HG03103 (cell line): ENCODE data around the gene VPS13D.
"Not testable (repeated sequence)": the region's sequence is repeated elsewhere in the genome, so short reads cannot be mapped to it uniquely, and the experiment has no call there.

Source experiments
- ATAC-seq: cut with Tn5 transposase; IDR thresholded peaks from one replicate; pipeline ENCODE4 v1.9.1; 2021; ENCODE audit warnings: low read depth; ENCODE audit not compliant: unreplicated experiment

Gene VPS13D

DNA sequence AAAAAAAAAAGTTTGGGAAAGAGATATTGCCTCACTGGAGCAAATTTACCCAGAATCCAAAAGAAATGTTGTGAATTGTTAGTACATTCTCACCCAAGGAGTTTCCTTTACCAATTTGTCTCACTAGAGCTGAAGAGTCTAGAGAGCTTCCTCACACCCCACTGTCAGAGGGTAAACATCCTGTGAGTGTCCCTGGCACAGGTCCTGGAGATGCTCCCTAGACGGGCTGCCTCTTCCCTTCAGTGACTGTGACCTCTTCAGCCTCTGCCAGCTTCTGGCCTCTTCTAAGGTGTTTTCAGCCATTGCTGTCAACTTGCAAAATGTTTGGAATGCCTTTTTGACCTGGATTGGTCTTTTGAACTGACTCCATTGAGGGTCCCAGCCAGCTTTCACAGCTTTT is 228.7 kb downstream of the VPS13D start:
- ATAC-seq, result no peak

DNA sequence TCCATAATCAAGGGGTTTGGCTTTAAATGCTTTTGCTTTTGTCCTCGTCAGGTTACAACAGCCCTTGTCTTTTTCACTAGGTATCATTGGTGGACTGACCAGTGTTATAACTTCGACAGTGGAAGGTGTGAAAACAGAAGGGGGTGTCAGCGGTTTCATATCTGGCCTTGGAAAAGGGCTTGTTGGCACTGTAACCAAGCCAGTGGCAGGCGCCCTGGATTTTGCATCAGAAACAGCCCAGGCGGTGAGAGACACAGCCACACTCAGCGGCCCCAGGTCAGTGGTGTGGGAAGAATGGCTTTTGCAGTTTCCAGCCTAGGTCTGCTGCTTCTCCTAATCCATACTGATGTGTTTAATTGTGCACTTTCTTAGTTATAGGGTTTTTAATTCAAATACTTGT is 230.3 kb downstream of the VPS13D start:
- no peak for ATAC-seq

- no peak for ATAC-seq
Measured at GRCh38 chr1:12460911-12461621, 231.2 kb downstream of the VPS13D start.

DNA sequence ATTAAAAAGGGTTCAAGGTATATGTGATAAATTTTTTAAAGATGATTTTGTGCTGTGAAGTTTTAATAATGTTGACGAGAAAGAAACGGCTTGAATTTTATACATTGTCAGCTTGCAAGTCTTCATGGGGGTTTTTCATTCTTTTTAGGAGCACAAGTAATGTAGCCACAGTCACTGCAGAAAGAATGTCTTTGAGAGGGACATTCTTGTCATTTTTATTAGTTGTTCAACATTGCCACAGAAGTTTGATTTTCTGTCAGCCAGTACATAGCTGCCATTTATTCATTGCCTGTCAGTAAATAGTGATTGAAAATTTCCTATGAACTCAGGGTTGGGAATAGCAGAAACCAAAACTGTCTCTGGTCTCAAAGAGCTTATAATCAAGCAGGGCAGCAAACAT is 231.9 kb downstream of the VPS13D start:
- no peak for ATAC-seq

GRCh38 chr1:12462586-12462985 is 232.8 kb downstream of the VPS13D start:
- ATAC-seq, result no peak

GRCh38 chr1:12464045-12464461 is 234.2 kb downstream of the VPS13D start:
- no peak for ATAC-seq

- ATAC-seq, result no peak
Measured at GRCh38 chr1:12464598-12465056, 234.8 kb downstream of the VPS13D start.

GRCh38 chr1:12465126-12465525 is 235.3 kb downstream of the VPS13D start:
- ATAC-seq, result no peak

GRCh38 chr1:12466816-12467215 is 237.0 kb downstream of the VPS13D start:
- ATAC-seq, result no peak

DNA sequence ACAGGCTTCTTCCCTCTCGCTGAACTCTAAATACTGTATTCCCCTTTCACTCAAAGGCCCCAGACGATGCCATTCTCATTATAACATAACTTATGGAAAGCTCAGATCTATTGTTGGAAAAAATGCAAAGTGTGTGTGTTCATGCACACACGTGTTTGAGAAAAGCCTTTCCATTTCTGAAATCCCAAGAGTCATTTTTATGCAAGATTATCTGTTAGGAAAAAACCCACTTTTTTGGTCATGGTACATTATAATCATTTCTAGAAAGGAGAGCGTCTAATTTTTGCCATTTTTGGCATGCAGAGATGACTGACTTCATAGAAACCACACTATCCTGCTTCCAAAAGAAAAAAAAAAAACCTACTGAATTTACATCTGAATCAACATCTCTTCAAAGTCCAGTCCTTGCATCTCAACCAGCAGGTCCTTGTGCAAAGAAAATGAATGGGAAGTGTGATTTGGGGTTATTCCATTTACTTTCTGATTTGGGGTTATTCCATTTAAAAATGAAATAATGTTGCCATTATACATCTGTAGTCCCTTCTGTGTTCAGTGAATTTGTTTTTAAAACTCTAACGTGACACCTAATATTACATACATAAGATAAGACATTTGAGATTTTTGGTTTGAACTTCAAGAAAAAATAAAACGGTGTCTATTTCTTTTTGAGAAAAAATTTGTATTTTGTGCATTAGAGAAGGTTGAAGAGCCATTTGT is 237.9 kb downstream of the VPS13D start:
- no peak for ATAC-seq

DNA sequence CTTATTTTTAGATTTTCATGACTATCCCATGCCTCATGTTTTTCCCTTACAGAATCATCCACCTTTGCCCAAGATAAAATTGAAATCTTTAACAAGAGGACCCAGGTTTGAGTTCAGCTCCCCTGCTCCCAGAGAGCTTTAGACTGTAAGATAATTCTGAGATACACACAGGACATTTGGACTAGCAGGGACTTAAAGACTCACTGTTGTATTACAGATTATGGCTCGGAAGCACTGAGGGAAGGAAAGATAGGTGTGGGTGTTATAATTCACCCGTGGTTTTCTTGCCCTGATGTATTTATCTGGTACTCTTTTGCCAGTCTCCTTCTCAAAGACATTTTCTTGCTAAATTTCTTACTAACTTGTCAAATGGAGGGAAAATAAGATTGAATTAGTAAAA is 238.5 kb downstream of the VPS13D start:
- no peak for ATAC-seq

GRCh38 chr1:12469493-12469892 is 239.7 kb downstream of the VPS13D start:
- no peak for ATAC-seq

- no peak for ATAC-seq
Measured at GRCh38 chr1:12469990-12470389, 240.2 kb downstream of the VPS13D start.

GRCh38 chr1:12470916-12471315 is 241.1 kb downstream of the VPS13D start:
- not testable (repeated sequence) for ATAC-seq

- ATAC-seq, result no peak
Measured at GRCh38 chr1:12472156-12472797, 242.4 kb downstream of the VPS13D start.

GRCh38 chr1:12472798-12473551 is 243.1 kb downstream of the VPS13D start:
- ATAC-seq, result no peak

- ATAC-seq, result no peak
Measured at GRCh38 chr1:12473596-12474362, 243.9 kb downstream of the VPS13D start.

- no peak for ATAC-seq
Measured at GRCh38 chr1:12475101-12475500, 245.3 kb downstream of the VPS13D start.

DNA sequence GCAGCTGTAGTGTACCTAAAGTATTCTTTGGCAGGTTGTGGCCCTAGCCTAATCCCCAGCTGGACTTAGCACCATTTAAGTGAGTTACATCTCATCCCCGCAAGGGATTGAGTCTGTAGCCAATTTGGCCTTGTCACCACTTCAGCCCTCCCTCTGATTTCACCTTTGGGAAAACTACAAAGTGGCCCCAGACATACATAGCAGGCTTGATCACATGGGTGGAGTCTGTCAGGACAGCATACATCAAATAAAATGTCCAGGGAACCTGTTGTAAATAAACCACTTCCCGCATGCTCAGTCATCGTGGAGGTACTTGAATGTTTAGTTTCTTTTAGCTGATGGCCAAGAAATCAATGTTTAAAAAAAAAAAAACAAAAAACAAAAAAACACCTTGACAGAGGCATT is 245.7 kb downstream of the VPS13D start:
- no peak for ATAC-seq

DNA sequence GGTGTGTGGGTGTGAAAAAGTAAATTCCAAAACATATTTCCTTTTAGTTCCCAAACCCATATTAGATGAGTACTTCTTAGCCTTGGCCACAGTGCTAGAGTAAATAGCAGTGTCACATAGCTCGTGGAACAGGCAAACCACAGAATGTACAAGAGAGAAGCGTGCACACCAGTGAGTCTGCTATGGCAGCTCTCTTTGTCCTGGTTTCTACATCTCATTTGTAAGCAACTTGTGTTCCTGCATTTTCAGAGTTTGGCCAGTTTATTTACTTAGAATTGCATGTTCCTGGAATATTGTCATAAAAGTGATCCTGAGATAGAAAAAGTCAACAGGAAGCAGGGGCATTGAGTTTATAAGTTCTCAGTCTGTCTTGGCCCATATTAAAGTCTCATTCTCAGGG is 246.1 kb downstream of the VPS13D start:
- ATAC-seq, result no peak
